ENCODE measurements around the gene OGG1.

The OGG1 gene

DNA sequence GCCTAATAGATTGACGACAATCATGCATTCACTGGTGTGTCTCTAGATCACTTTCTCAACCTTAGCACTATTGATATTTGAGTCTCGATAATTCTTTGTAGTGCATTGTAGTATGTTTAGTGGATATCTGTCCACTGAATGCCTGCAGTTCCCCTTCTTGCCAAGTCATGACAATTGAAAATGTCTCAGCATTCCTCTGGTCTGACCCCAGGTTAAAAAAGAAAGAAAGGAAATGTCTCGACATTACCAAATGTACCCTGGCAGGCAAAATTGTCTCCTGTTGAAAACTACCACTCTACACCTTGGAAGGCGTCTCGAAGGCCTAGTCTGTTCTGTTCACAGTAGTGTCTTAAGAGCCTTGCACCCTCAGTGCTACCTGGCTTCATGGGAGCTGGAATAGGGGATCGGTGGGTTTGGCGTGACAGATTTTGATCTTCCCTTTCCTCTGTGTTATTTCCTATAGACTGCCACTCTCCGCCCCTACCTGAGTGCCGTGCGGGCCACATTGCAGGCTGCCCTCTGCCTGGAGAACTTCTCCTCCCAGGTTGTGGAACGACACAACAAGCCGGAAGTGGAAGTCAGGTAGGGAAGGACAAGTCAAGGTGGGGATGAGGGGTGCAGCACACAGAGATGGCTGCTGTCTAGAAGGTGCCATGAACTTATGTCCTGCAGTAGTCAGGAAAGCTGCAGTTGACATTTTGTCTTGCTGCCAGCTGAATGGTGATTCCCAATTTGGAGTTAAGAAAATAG, 47.6 kb downstream of the OGG1 start:
- H3K4me3 ChIP-seq (ENCODE audit: low read length) = no peak overlapping the region
- no peak for DNase-seq (ENCODE audit: low read depth, low spot score)

DNA sequence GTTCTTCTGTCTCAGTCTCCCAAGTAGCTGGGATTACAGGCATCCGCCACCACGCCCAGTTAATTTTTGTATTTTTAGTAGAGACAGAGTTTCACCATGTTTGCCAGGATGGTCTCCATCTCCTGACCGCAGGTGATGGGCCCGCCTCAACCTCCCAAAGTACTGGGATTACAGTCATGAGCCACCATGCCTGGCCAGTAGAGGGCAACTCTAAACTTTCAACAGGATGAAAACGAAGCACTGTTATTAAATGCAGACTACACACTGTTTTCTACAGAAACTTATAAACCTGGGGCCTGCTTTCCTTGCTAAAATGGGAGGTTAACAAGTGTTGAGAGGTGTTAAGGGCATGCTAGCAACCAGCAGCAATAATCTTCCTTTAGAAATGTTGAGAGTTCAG, 50.8 kb downstream of the OGG1 start:
- DNase-seq (ENCODE audit: low read depth, low spot score) = no peak
- H3K4me3 ChIP-seq (ENCODE audit: low read length) = no peak overlapping the region

DNA sequence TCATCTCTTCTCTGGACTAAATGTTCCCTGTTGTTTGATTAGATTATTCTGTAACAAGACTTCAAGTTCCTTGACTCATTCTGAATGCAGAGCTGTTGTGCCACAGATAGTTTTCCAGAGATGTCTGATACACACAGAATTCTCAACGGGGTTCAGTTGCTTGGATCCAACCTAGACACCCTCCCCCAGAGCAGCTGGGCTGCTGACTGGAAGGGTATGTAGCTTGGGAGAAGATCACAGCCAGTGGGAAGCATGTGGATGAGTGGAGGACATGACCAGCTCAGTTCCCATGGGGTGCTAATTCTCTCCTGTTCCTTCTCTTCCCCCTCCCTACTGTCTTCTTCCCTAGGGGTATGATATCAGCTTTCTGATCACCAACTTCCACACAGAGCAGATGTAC, 53.7 kb downstream of the OGG1 start:
- no peak overlapping the region for H3K4me3 ChIP-seq (ENCODE audit: low read length)
- DNase-seq (ENCODE audit: low read depth, low spot score) = no peak

DNA sequence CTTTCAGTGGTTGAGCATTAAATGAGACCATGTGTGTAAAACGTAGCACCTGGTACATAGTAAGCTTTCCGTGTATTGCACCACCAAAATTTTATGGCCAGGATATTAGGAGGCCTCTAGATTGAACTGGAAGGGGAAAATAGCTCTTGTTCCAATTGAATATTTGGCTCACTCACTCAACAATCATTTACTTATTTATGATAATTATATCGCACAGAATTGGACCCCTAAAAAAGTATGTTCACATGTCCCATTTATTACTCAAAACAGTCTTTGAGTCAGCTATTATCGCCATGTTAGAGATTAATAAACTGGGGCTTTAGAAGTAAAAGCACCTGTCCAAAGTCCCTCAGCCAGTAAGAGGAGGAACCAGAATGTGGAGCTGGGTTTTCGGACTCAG, 55.2 kb downstream of the OGG1 start:
- DNase-seq (ENCODE audit: low read depth, low spot score) = no peak
- H3K4me3 ChIP-seq (ENCODE audit: low read length) = no peak overlapping the region

DNA sequence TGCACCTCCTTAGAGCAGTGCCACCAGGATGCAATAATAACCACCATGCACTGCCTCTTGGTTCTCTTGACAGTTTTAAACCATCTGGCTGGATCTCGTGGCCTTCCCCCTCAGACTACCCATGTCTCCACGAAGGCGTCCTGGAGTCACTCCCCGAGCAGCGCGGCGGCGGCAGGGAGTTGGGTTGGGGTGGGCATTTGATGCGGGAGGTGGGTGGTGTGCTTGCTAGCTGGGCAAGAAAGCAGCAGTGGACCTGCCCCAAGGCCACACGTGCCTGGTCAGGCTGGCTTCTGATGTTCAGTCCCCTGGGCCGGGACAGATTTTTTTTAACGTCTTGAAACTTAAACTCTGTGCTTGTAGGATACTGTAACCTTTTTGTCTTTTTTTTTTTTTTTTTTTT, 56.4 kb downstream of the OGG1 start:
- no peak overlapping the region for H3K4me3 ChIP-seq (ENCODE audit: low read length)
- DNase-seq (ENCODE audit: low read depth, low spot score) = no peak
